Omental fat pad (tissue), 4 donors: ENCODE data around the gene KCNQ1. TPM values are rescaled to one million over a fixed set of nuclear protein-coding genes. Genes with fewer than 3 reads are reported as not detected.

Experiments
- ATAC-seq: fragments of 150-250 bp; one replicate; pipeline ENCODE4 v1.9.1; 2016; ENCODE audit warnings: mild to moderate bottlenecking, moderate library complexity; ENCODE audit not compliant: low FRiP score
- DNase-seq: peaks from one replicate; pipeline ENCODE4 v3.0.0-alpha.2; 2019; ENCODE audit warnings: low spot score
- CTCF ChIP-seq, 3 donors: fragments of 450-650 bp; IDR thresholded peaks; one replicate each; pipeline ENCODE4 v1.5.1; 2016 to 2017; ENCODE audit warnings: antibody characterized with exemption in 3 of 3, mild to moderate bottlenecking in 3 of 3, moderate library complexity in 2 of 3
- total RNA-seq, 4 donors: library from RNA; depleted of rRNA; stranded (reverse); fragments of >200 nt; gene quantifications; one replicate each; pipeline ENCODE4 v1.1.0, GENCODE V29; 2016

KCNQ1 gene
- total RNA-seq, 4 donors from 2014 or later, result 4.5 to 5.9 (median 5.2) TPM

DNA sequence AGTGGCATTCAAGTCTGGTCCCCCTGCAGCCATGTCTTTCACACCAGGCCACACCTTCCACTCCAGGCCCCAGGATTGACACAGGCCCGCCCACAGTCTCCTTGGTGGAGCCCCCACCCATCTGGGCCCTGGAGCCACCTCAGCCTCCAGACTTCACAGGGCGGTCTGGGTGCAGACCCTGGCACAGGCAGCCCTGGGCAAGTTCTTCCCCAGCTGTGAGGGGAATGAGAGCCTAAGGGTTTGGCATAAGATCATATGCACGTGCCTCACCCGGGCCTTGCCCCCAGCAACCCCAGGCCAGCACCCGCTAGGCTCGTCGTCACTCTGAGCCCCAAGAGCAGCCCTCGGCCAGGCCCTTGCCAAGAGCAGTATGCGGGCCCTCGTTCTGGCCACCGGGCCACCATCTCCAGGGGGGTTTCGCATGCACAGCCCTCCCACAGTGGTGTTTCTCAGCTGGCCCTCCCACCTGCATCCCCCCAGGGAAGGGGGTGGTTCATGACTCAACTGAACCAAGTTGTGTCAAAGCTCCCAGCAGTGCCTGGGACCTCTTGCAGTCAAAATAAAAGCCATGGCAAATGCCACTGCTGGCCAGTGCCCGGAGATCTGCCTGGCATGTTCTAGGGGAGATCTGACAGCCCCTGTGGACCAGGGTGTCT is 325.4 kb downstream of the KCNQ1 start:
- ATAC-seq, result no peak
- DNase-seq, result no peak
- TF ChIP-seq CTCF (IDR thresholded peaks at IDR 0.05), result no peak

- TF ChIP-seq CTCF (IDR thresholded peaks at IDR 0.05), result no peak
- ATAC-seq (no peak), DNase-seq (no peak)
Observed at GRCh38 chr11:2770761-2771301, 326.0 kb downstream of the KCNQ1 start.

- TF ChIP-seq CTCF (IDR thresholded peaks at IDR 0.05), result no peak
- no peak for ATAC-seq
Observed at GRCh38 chr11:2771758-2772466, 327.1 kb downstream of the KCNQ1 start.

DNA sequence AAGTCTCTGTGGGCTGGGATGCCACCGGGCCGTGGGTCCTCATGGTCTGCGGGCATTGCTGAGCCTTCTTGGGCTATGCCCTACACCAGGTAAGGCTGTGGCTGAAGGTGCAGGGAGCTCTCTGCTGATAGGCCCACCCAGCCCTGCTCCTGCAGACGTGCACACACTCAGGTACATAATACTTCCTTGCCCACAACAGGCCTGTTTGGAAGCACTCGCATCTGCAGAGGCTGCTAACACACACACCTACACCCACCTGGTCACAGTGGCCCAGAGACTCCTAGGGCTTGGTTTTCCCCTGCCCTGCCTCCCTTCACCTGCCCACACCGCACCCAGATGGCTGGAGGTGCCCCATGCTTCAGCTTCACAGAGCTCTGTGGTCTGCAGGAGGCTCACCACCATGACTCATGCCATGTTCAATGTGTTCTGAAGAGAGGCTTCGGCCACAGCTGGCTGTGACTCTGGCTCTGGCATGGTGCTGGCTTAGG is 327.8 kb downstream of the KCNQ1 start:
- DNase-seq (no peak), ATAC-seq (no peak)
- no peak for TF ChIP-seq CTCF (IDR thresholded peaks at IDR 0.05)

More at GRCh38 chr11:2771758-2772466, 327.1 kb downstream of the KCNQ1 start:
- DNase-seq, result no peak

GRCh38 chr11:2774173-2775082 is 329.6 kb downstream of the KCNQ1 start:
- no peak for TF ChIP-seq CTCF (IDR thresholded peaks at IDR 0.05)
- DNase-seq, result no peak
- no peak for ATAC-seq

- TF ChIP-seq CTCF (IDR thresholded peaks at IDR 0.05), result no peak
- ATAC-seq (no peak), DNase-seq (no peak)
Observed at GRCh38 chr11:2775083-2775625, 330.3 kb downstream of the KCNQ1 start.
